ENCODE results near the gene CDRT15.
"Not testable (repeated sequence)": the region's sequence is repeated elsewhere in the genome, so short reads cannot be mapped to it uniquely, and the experiment has no call there.

The CDRT15 gene

DNA sequence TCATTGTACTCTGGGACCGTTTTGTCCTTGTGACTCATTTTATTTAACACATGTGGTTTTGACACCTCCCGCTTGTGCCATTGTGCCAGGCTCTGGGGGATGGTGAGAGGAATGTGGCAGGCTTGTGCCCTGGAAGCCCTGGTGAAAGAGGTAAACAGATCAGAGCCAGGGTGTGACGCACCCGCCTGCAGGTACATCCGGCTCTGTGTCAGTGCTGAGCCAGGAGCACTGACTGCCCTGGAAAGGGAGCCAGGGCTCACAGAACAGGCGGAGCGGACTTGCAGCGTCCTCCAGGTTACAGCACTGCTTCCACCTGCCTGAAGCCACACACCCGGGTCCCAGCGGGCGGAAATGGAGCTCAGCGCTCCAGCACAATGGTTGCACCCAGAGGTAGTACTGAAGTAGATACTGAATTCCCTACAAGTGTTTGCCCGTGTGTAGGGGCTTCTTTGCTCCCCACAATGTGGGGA lies 30.6 kb downstream of the CDRT15 start:
- DNase-seq: peak; percentile 70 to 74

DNA sequence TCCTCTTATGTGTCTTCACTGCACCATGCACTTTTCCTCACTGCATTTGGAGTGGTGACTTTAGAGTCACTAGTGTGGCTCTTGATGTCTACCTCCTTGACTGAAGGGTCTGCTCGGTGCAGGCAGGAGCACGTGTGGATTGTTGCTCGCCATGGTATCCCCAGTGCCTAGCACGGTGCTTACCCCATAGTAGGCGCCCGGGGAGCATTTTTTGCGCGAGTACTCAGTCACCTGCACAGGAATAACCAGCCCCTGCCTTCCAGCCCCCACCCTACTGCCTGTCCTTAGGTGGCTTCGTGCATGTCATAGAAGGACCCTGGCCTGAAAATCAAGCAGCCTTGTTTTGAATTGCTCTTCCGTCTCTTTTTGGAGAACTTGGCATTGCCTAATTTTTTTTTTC lies 31.3 kb downstream of the CDRT15 start:
- DNase-seq: no peak

GRCh38 chr17:14204546-14204945 lies 32.1 kb downstream of the CDRT15 start:
- DNase-seq: no peak

DNA sequence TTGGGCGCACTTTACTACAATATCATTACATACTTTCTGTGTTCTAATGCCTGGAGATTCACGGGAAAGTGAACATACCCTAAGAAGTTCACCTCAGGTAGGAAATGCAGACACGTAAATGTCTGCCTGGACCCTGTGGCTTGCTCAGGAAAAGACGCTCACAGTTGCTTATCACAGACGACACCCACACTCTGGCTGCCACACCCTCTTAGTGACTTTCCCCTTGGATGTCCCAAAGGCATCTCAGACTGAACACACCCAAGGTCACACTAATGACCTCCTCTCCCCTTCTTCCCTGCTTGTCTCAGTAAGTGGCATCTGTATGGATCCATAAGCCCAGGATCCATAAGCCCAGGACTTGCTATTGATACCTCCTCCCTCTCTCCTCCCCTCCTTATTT lies 32.6 kb downstream of the CDRT15 start:
- no peak for DNase-seq

DNA sequence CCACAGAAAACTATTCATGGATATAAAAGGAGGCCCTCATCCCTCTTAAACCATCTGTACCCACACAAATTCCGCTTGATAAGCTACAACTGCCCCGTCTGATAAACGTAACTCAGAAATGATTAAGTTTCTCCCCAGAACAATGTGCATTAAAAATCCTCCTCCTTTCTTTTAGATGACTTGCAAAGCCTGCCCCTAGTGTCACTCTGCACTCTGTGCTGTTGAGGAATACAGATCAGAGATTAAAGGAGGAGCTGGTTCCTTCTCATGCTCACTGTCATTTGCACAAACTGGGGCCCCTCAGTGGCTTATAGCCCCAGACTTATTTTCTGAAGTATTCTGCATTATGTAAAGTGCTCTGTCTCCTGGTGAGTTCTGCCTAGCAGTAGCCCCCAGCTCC lies 33.3 kb downstream of the CDRT15 start:
- DNase-seq: peak in 1 of 2 experiments; percentile 51

DNA sequence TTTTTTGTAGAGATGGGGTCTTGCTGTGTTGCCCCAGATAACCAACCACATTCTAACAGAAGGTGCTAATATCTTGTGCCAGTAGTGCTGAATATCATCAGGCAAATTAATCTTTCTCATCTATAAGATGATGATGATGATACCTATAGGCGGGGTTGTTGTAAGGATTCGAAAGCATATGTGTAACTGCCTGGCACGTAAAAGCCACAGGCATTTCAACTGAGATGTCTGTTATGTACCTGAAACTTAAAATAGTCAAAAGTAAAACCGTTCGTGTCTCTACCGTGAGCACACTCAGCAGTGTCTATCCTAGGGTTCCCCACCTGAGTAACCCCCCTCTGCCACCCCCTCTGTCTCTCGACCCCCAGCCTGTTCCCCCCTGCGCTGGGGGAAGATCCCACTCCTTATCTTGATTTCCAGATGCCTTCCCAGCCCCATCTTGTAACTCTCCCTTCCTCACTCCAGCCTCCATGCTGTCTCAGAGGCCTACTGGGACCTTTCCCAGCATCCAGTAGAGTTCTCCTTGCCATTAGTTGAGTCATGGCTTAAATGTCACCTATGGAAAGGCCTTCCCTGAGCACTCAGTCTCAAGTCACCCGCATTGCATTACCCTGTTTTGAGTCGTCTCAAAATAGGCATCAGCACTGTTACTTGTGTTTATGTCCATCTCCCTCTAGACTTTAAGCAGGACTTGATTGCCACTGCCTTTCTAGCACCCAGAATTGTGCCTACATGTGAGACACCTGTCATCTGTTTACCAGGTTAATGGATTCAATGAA lies 34.1 kb downstream of the CDRT15 start:
- no peak for DNase-seq

GRCh38 chr17:14201988-14202380 lies 34.7 kb downstream of the CDRT15 start:
- no peak for DNase-seq

GRCh38 chr17:14201021-14201987 lies 35.4 kb downstream of the CDRT15 start:
- DNase-seq: peak; percentile 57 to 64

- no peak for DNase-seq
These were observed 36.3 kb downstream of the CDRT15 start for GRCh38 chr17:14200354-14200753.

DNA sequence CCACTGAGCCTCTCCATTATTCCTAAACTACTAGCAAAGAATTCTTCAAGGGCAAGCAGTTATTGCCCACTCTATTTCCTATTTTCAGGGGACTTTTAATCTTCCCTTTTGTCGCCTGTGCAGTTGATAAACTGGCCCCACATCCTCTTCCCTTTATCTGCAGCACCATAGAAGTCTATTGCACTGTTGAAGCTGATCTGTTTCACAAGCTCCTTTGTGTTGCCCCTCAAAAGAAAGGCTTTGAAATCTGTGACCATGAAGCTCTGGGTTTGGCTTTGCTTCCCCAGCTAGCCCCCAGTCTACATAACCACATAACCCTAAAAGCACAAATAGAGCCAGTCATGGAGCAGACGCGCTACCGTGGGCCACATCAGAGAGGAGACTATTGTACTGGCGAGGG lies 37.1 kb downstream of the CDRT15 start:
- DNase-seq: no peak

DNA sequence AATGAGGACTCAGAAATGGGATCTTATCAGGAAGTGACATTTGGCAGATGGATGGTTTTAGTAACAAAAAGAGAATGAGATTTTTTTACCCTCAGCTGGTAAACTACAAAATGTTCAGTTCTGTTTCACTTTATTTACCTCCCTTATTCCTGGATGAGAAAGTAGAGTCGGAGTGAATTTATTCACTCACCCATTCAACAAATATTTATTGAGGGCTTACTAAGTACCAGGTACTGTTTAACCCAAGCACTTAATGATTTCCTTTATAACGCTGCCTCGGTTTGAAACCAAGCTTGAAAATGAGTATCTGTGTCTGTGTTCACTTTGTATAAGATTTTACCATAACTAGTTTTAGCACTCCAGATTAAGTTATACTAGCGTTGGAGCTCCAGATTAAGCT lies 38.1 kb downstream of the CDRT15 start:
- DNase-seq: no peak

DNA sequence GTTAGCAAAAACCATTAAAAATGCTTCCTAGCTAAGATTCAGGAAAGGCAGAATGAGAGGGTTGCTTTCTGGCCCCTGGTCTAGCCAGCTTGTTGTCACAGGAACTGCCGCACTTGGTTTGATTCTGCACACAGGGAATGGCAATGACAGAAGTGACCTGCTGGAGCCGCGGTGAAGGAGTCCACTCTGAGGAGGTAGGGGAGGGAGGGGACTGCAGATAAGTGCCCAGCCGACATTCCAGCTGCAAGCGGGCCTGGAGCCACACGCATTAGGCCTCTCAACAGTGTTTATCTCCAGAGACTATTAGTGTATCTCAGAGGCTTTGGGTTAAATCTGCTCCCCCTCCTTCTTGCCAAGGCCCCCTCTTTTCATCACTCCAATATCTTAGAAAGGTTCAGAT lies 38.6 kb downstream of the CDRT15 start:
- no peak for DNase-seq

- peak; percentile 72 to 77 for DNase-seq
These were observed 39.1 kb downstream of the CDRT15 start for GRCh38 chr17:14197586-14197985.

DNA sequence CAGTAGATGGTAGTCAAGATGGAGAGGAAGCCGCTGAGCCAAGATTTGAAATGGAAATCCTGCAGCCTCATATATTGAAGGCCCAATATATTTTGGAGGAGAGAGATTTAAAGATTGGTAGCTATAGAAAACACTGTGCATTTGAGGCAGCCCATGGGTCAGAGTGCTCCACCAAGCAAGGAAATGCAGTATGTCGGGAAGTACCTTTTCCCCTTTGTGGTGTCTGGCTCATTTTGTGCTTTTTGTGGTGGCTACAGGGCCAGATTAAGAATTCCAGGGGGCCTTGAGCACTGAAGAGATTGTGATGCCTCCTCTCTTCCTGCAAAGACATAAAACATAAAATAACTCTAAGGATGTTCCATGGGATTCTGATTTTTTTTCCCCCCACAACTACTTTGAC lies 39.6 kb downstream of the CDRT15 start:
- DNase-seq: no peak

DNA sequence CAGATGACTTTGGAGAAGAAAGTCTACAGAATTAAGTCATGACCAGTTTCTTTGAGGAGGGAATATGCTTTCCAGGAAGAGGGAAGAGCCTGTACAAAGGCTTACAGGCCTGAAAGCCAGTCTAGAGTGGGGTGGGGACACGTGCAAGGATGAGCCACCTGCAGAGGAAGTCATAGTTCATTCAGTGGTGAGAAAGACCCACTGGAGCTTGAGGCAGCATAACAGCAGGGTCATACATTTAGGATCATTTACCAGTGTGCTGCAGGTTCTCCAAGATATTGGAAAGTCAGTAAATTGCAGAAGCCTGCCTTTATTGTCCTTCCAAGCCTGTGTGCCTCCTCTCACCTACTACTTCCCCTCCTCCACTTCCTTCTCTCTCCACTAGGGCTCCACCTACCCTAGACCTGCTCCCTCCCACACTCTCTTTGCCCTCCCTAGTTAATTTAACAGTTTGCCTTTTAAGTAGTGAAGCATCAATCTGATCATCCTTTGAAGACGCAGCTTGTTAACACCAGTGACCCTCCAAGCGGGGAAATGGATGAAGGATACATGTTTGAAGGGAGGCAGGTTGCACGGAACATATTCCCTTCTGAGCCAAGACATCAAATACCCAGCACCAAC lies 40.2 kb downstream of the CDRT15 start:
- DNase-seq: no peak

GRCh38 chr17:14192636-14193344 lies 43.9 kb downstream of the CDRT15 start:
- peak in 1 of 2 experiments; percentile 52 for DNase-seq

DNA sequence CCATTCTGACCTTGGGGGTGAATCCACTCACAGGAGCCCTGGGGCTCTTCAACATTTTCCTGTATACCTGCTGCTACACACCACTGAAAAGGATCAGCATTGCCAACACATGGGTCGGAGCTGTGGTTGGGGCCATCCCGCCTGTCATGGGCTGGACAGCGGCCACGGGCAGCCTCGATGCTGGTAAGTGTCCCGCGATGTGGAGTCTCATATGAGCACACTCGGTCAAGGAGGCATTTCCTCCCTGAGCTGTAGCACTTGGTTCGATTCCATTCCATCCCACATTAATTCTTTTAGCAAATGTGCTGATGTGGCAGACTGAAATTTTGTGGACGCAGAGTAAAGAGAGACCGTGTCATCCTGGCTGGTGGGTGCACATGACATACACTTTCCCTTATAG lies 44.6 kb downstream of the CDRT15 start:
- not testable (repeated sequence) for DNase-seq

- not testable (repeated sequence) for DNase-seq
These were observed 45.2 kb downstream of the CDRT15 start for GRCh38 chr17:14191469-14191868.

DNA sequence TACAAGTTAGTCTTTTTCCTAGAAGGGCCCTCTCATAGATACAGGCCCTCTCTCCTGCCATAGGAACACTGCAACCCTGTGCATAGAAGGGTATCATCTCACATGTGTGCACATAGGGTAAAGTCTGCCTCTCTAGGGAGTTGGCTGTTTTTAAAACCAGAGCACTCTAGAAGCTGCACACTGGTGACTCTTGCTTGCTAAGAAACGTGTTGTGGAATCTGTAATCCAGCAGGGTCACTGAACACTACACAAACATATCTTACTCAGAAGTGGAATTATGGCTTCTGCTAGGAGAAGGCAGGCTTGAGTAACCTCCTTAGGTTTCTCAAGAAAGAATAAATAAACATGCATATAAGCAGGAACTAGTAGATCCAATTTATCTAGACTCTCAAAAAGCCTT lies 45.9 kb downstream of the CDRT15 start:
- not testable (repeated sequence) for DNase-seq

DNA sequence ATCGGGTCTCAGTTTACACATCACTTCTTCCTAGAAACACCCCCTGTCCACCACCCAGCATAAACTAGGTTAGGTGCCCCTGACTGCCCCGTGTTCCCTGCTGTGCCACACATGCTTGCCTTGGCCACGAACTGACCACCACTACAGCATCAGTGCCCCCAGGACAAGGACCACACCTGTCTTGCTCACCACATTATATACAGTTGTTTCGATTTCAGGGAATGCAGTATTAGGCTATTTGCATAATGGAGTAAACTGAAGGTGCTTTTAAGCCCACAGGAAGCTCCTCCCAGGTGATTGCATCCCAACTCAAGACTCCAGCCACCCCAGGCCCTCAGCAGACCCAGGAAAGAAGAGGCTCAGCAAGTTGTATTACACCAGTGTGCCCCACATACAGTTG lies 50.2 kb downstream of the CDRT15 start:
- not testable (repeated sequence) for DNase-seq

Measured in activated T-cell treated with anti-CD3 and anti-CD28 coated beads, Interleukin-2, amount 50 U/mL, for 48 hours (primary cell).